HTERT RPE-1 (cell line): Measurements from ENCODE around the gene GDPGP1.
"Not testable (repeated sequence)": the region's sequence is repeated elsewhere in the genome, so short reads cannot be mapped to it uniquely, and the experiment has no call there.

Source experiments
- in situ Hi-C: fragments of 300-500 bp; cut with MboI; formaldehyde crosslinking; loops from 4 replicates; pipeline ENCODE4 v1.14.3; 2020; ENCODE audit warnings: low sequenced_read_pairs

GDPGP1 gene

GRCh38 chr15:90259524-90259923, 25.5 kb downstream of the GDPGP1 start:
- in situ Hi-C loops, result no loop called here

- in situ Hi-C loops, result not testable (repeated sequence)
Measured at GRCh38 chr15:90260731-90261130, 26.7 kb downstream of the GDPGP1 start.

GRCh38 chr15:90261811-90262210, 27.8 kb downstream of the GDPGP1 start:
- in situ Hi-C loops, result no loop called here

DNA sequence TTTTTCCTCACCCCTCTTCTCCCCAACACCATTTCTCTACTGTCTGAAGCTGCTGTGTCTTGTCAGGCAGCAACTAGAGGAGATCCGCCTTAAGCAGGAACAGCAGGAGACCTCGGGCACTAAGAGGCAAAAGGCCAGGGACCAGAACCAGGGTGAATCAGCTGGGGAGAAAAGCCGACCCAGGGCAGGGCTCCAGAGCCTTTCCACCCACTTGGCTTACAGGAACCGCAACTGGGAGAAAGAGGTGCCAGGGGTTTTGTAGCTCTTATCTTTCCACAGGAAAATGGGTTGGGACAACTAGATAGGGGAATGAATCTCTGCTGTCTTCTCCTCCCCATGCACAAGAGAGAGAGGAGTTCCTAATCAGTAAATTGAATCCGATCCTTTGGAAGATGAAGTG, 28.4 kb downstream of the GDPGP1 start:
- in situ Hi-C loops, result no loop called here

GRCh38 chr15:90264671-90265070, 30.7 kb downstream of the GDPGP1 start:
- in situ Hi-C loops, result no loop called here

DNA sequence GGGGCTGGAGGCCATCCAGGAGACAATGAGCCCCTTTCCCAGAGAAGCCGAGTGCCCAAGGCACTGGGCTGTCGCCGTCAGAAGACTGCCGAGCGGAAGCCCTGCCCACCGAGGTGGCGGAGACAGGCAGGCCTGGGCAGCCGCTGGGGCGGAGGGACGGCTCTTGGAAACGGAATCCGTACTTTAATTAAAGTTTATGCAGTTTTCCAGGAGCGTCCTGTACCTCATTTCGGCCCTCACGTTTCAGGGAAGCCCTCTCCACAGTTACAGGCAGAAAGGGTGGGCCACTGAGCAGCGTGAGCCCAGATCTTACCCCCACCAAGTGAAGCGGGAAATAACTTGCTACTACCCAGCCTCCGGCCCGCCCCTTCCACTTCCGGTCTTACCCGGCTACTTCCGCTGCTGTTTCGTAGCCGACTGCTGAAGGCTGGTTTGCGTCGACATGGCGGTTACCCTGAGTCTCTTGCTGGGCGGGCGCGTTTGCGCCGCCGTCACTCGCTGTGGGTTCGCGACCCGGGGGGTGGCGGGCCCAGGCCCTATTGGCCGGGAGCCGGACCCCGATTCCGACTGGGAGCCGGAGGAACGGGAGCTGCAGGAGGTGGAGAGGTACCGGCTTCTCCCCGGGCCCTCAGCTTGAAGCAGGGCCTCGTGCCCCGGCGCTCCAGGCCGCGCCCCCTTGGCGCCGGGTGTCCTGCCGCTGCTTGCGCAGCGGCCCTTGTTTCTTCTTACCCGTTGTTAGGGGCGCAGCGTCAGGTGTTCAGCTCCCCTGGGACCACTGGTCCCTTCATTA, 31.5 kb downstream of the GDPGP1 start, which contains the start of gene NGRN:
NGRN (plus strand) TSS at position 402 of the 790 bp plus-strand sequence; CDS start at position 443, 41 bp downstream.
- in situ Hi-C loops, result no loop called here

GRCh38 chr15:90266061-90266431, 32.0 kb downstream of the GDPGP1 start:
- in situ Hi-C loops, result no loop called here

DNA sequence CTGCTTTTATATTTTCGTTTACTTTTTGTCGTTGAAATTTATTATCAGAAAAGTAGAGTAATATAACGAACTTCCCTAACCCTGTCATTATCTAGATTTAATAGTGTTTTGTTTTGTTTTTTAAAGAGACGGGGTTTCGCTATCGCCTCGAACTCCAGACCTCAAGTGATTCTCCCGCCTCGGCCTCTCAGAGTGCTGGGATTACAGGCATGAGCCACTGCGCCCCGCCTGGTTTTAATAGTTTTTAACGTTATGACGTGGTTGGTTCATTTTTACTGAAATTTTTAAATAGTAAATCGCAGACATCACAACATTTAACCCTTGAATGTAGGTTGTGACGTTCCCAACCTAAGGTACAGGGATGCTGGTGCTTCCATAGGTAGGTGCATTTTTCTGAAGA, 32.5 kb downstream of the GDPGP1 start:
- in situ Hi-C loops, result no loop called here

- in situ Hi-C loops, result no loop called here
Measured at GRCh38 chr15:90268415-90268814, 34.4 kb downstream of the GDPGP1 start.

GRCh38 chr15:90270502-90271150, 36.6 kb downstream of the GDPGP1 start:
- in situ Hi-C loops, result no loop called here

DNA sequence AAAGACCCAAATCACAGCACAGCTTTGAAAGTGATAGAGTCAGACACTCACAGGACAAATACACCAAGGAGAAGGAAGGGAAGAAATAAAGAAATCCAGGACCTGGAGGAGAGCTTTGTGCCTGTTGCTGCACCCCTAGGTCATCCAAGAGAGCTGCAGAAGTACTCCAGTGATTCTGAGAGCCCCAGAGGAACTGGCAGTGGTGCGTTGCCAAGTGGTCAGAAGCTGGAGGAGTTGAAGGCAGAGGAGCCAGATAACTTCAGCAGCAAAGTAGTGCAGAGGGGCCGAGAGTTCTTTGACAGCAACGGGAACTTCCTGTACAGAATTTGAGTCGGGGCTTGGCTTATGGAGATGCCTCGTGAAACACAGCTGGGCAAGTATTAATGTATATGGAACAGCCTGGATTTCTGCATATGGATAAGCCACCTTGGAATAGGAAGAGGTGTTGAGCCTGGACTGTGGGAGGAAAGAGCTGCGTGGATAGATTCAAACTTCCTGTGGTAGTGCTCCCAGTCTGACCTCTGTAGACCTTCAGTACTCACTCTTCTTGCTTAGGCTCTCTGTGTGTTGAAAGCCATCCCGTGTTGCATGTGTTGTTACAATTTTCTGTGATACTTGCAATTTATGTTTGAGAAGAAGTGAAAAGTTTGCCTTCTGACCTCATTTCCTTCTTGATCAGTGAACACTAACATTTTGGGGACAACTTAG, 37.6 kb downstream of the GDPGP1 start:
- in situ Hi-C loops, result no loop called here

DNA sequence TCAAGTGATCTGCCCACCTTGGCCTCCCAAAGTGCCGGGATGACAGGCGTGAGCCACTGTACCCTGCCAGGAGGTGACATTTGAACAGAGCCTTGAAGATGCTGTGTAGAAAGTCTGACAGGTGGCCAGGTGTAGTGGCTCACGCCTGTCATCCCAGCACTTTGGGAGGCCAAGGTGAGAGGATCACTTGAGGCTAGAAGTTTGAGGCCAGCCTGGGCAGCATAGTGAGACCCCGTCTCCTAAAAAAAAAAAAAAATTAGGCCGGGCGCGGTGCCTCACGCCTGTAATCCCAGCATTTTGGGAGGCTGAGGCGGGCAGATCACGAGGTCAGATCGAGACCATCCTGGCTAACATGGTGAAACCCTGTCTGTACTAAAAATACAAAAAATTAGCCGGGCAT, 44.5 kb downstream of the GDPGP1 start:
- in situ Hi-C loops, result not testable (repeated sequence)

GRCh38 chr15:90280743-90281142, 46.7 kb downstream of the GDPGP1 start:
- in situ Hi-C loops, result not testable (repeated sequence)

DNA sequence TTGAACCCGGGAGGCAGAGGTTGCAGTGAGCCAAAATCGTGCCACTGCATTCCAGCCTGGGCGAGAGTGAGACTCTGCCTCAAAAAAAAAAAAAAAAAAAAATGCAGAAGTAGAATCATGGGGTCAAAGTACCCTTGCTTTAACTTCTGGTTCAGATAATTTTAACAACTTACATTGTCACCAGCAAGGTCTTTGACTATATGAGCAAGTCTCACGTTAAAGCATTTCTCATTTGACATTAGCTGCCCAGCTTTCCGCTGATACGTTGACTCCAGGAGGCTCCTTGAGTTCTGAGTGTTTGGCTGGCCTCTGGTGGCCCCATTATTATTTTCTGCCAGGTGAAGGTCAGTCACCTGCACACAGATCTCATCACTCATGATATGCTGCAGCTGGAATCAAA, 47.6 kb downstream of the GDPGP1 start:
- in situ Hi-C loops, result not testable (repeated sequence)

- in situ Hi-C loops, result no loop called here
Measured at GRCh38 chr15:90286678-90287077, 52.7 kb downstream of the GDPGP1 start.

GRCh38 chr15:90287101-90287500, 53.1 kb downstream of the GDPGP1 start:
- in situ Hi-C loops, result no loop called here

- in situ Hi-C loops, result no loop called here
Measured at GRCh38 chr15:90287946-90288345, 53.9 kb downstream of the GDPGP1 start.

- in situ Hi-C loops, result no loop called here
Measured at GRCh38 chr15:90291679-90292356, 57.8 kb downstream of the GDPGP1 start.

- in situ Hi-C loops, result not testable (repeated sequence)
Measured at GRCh38 chr15:90293040-90293810, 59.2 kb downstream of the GDPGP1 start.

DNA sequence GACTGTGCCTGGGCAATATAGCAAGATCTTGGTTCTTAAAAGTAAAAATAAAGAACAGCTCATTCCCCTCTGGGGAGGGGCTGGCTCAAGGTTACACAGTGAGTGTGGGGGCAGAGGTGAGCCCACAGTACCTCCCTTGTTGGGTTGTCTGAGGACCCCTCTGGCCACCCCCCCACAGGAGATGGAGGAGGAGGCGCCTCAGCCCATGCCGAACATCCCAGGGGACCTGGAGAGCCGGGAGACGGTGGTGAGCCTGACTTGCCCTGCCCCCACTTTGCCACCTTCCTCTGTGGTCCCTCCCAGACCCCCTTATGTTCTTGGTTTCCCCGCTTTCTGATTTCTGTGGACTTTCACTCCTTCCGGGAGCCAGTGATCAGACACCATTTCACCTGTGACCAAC, 60.1 kb downstream of the GDPGP1 start:
- in situ Hi-C loops, result no loop called here
